MCF 10A (cell line): ENCODE data around the gene MST1. TPM values are rescaled to one million over a fixed set of nuclear protein-coding genes. Genes with fewer than 3 reads are reported as not detected.
A peak's percentile ranks its signal among the peaks of the same experiment; 100 is the strongest.

Experiments
- BruUV-seq: library from RNA; stranded (reverse); fragments of 400-500 nt; replicated peaks from 2 replicates; lab custom pipeline; 2021; lab: Mats Ljungman, UMichigan
- CTCF ChIA-PET: fragments of 300-600 bp; sonication (Branson Sonifier 250); formaldehyde crosslinking; extraction: SDS; loops from one replicate; lab custom pipeline; 2021; ENCODE audit warnings: antibody characterized with exemption, inconsistent platforms; lab: Yijun Ruan, JAX
- POLR2A ChIA-PET: fragments of 300-600, 350-650 bp; sonication (Branson Sonifier 250); formaldehyde crosslinking; extraction: SDS; loops from one replicate; lab custom pipeline; 2020; ENCODE audit warnings: antibody characterized with exemption, inconsistent platforms; lab: Yijun Ruan, JAX
- DNase-seq: peaks from one replicate; pipeline ENCODE4 v3.0.0-alpha.2; 2018; ENCODE audit not compliant: unreplicated experiment
- H3K27ac Mint-ChIP-seq: one replicate; pipeline ENCODE4 v1.8.0; 2022; ENCODE audit warnings: mild to moderate bottlenecking, low read depth, mixed read lengths; ENCODE audit not compliant: unreplicated experiment
- H3K27me3 Mint-ChIP-seq: one replicate; pipeline ENCODE4 v1.8.0; 2022; ENCODE audit warnings: mixed read lengths; ENCODE audit not compliant: insufficient read depth, unreplicated experiment
- H3K36me3 Mint-ChIP-seq: one replicate; pipeline ENCODE4 v1.8.0; 2022; ENCODE audit warnings: mild to moderate bottlenecking, moderate library complexity, mixed read lengths; ENCODE audit not compliant: insufficient read depth, unreplicated experiment
- H3K4me1 Mint-ChIP-seq: one replicate; pipeline ENCODE4 v1.8.0; 2022; ENCODE audit warnings: mixed read lengths; ENCODE audit not compliant: insufficient read depth, unreplicated experiment
- H3K4me3 Mint-ChIP-seq: one replicate; pipeline ENCODE4 v1.8.0; 2022; ENCODE audit warnings: mild to moderate bottlenecking, moderate library complexity, mixed read lengths; ENCODE audit not compliant: unreplicated experiment
- H3K9me3 Mint-ChIP-seq: one replicate; pipeline ENCODE4 v1.8.0; 2022; ENCODE audit warnings: mixed read lengths; ENCODE audit not compliant: unreplicated experiment
- CTCF ChIP-seq: fragments of 200-600 bp; IDR thresholded peaks from one replicate; pipeline ENCODE4 v1.8.0; 2022; ENCODE audit warnings: antibody characterized with exemption, mild to moderate bottlenecking; ENCODE audit not compliant: unreplicated experiment
- intact Hi-C: fragments of 100-400 bp; cut with micrococcal nuclease; formaldehyde crosslinking; loops from 2 replicates; pipeline ENCODE4 v1.14.1; 2022
- total RNA-seq: library from RNA; stranded (reverse); gene quantifications from 2 replicates; pipeline ENCODE4 v1.2.3, GENCODE V29; 2022

MST1 gene
- total RNA-seq, 1 experiment from 2014 or later: 18.2 TPM

- Mint-ChIP-seq H3K27me3 (no peaks in the 10 kb centered on the region), H3K4me3 (peak within 1 kb of the TSS; percentile 93), H3K36me3 (peaks cover 12% of the 10 kb centered on the region), H3K9me3 (no peaks in the 10 kb centered on the region), H3K4me1 (peaks cover 6% of the 10 kb centered on the region), H3K27ac (peak within 1 kb of the TSS; percentile 99)
- intact Hi-C loops: loop anchor here (5.0 kb wide), 1 partner anchor 222 kb away; no protein-coding TSS in a partner anchor
- peak; percentile 98 for DNase-seq
- POLR2A ChIA-PET: interaction anchor here (0.9 to 3.3 kb wide), 6 partner anchors 16 to 580 kb away, joined by 4 to 51 read pairs (median 5); partner anchors contain the start of genes DAG1, MST1, QRICH1 and RNF123
- CTCF ChIA-PET: interaction anchor here (0.6 to 5.3 kb wide), 4 partner anchors 9 to 173 kb away, joined by 3 to 232 read pairs (median 4); no protein-coding TSS in a partner anchor
- TF ChIP-seq CTCF: no peak
- BruUV-seq: no TSS peak
These were observed 15.4 kb downstream of the MST1 start, which contains the start of gene APEH for GRCh38 chr3:49673715-49674496. Gene APEH (plus strand): TSS chr3:49674351. CDS start chr3:49674402, 51 bp downstream.

- Mint-ChIP-seq H3K4me1 (peaks cover 11% of the 10 kb centered on the region), H3K27ac (peak overlapping the region; percentile 99), H3K9me3 (no peaks in the 10 kb centered on the region), H3K27me3 (no peaks in the 10 kb centered on the region), H3K4me3 (peak overlapping the region; percentile 93), H3K36me3 (peaks cover 12% of the 10 kb centered on the region)
- TF ChIP-seq CTCF: no peak
- no peak for DNase-seq
- intact Hi-C loops: loop anchor here (5.0 kb wide), 1 partner anchor 221 kb away; no protein-coding TSS in a partner anchor
- ChIA-PET POLR2A (interaction anchor here (0.6 to 3.3 kb wide), 8 partner anchors 16 to 579 kb away, joined by 3 to 51 read pairs (median 5); partner anchors contain the start of genes BSN, DAG1, MST1 and QRICH1), CTCF (interaction anchor here (0.5 to 5.3 kb wide), 11 partner anchors 10 to 251 kb away, joined by 3 to 232 read pairs (median 4); no protein-coding TSS in a partner anchor)
- BruUV-seq: TSS peak; percentile 67
These were observed 16.1 kb downstream of the MST1 start for GRCh38 chr3:49673121-49673714.

GRCh38 chr3:49671291-49672288 lies 17.7 kb downstream of the MST1 start:
- peaks cover 12% of the 10 kb centered on the region for H3K36me3 Mint-ChIP-seq
- CTCF ChIA-PET: interaction anchor here (0.6 to 5.3 kb wide), 37 partner anchors 8 to 313 kb away, joined by 3 to 232 read pairs (median 4); no protein-coding TSS in a partner anchor

More at GRCh38 chr3:49671291-49672288, 17.7 kb downstream of the MST1 start:
- Mint-ChIP-seq H3K27ac (no peak overlapping the region), H3K9me3 (no peaks in the 10 kb centered on the region), H3K27me3 (no peaks in the 10 kb centered on the region), H3K4me1 (peaks cover 12% of the 10 kb centered on the region), H3K4me3 (peak overlapping the region; percentile 62)
- DNase-seq: peak; percentile 80
- BruUV-seq: no TSS peak
- intact Hi-C loops: loop anchor here (1.0 to 5.0 kb wide), 3 partner anchors 105 to 219 kb away; no protein-coding TSS in a partner anchor
- peak; percentile 89 for TF ChIP-seq CTCF
- POLR2A ChIA-PET: interaction anchor here (0.6 to 3.3 kb wide), 6 partner anchors 105 to 148 kb away, joined by 3 to 51 read pairs (median 4); partner anchors contain the start of genes BSN and INKA1
